Osteoblast (primary cell): ENCODE measurements around the gene CAVIN1. TPM values are rescaled to one million over a fixed set of nuclear protein-coding genes. Genes with fewer than 3 reads are reported as not detected.
"Not testable (repeated sequence)": the region's sequence is repeated elsewhere in the genome, so short reads cannot be mapped to it uniquely, and the experiment has no call there.

Source experiments
- DNase-seq: peaks from one replicate; pipeline ENCODE4 v3.0.0; 2011; ENCODE audit warnings: low spot score, mixed read lengths; ENCODE audit not compliant: insufficient read length; ENCODE audit errors: missing footprints
- H2AFZ ChIP-seq: 2 replicates; pipeline ENCODE4 v1.6.0; 2011; ENCODE audit warnings: mild to moderate bottlenecking, low read length
- H3K27ac ChIP-seq: 2 replicates; pipeline ENCODE4 v1.5.1; 2011; ENCODE audit warnings: mild to moderate bottlenecking, low read depth, low read length, moderate library complexity
- H3K27me3 ChIP-seq: 2 replicates; pipeline ENCODE4 v1.6.0; 2012; ENCODE audit warnings: mild to moderate bottlenecking, control low read depth, inconsistent platforms, low read length, moderate library complexity; ENCODE audit not compliant: insufficient read depth
- H3K36me3 ChIP-seq: 2 replicates; pipeline ENCODE4 v1.5.1; 2011; ENCODE audit warnings: mild to moderate bottlenecking, low read length, control low read depth, moderate library complexity; ENCODE audit not compliant: insufficient read depth
- H3K4me1 ChIP-seq: 2 replicates; pipeline ENCODE4 v1.5.1; 2011; ENCODE audit warnings: mild to moderate bottlenecking, low read length, control low read depth, moderate library complexity; ENCODE audit not compliant: insufficient read depth
- H3K4me2 ChIP-seq: 2 replicates; pipeline ENCODE4 v1.6.0; 2011; ENCODE audit warnings: mild to moderate bottlenecking, low read length; ENCODE audit not compliant: insufficient read depth
- H3K4me3 ChIP-seq: fragments of 200-600 bp; sonication (generic); 3 replicates; pipeline ENCODE4 v1.5.1; 2012; ENCODE audit warnings: mild to moderate bottlenecking, low read length, inconsistent platforms; ENCODE audit not compliant: insufficient read depth
- H3K79me2 ChIP-seq: 2 replicates; pipeline ENCODE4 v1.6.0; 2012; ENCODE audit warnings: mild to moderate bottlenecking, low read length, control low read depth, inconsistent platforms; ENCODE audit not compliant: insufficient read depth
- H3K9me3 ChIP-seq: 2 replicates; pipeline ENCODE4 v1.5.1; 2011; ENCODE audit warnings: low read depth, low read length, control low read depth
- H4K20me1 ChIP-seq: 2 replicates; pipeline ENCODE4 v1.6.0; 2012; ENCODE audit warnings: mild to moderate bottlenecking, low read length, control low read depth; ENCODE audit not compliant: insufficient read depth
- total RNA-seq: library from RNA; depleted of rRNA; stranded (reverse); fragments of >200 nt; gene quantifications from 2 replicates; pipeline ENCODE4 v1.2.3, GENCODE V29; 2012
- TF ChIP-seq, protein P1 (sequence below): IDR thresholded peaks from 2 replicates; pipeline ENCODE4 v1.5.1; 2011; ENCODE audit warnings: mild to moderate bottlenecking, low read depth, low read length, moderate library complexity; ENCODE audit errors: extremely low read depth

Gene CAVIN1
- total RNA-seq, 1 donor, result 988 TPM

GRCh38 chr17:42399948-42400843, 22.9 kb downstream of the CAVIN1 start:
- Histone ChIP-seq H3K79me2 (peaks cover 35% of the 10 kb centered on the region), H2AFZ (no peak overlapping the region), H3K27ac (peak overlapping the region; percentile 33), H3K4me2 (no peak overlapping the region), H4K20me1 (peaks cover 53% of the 10 kb centered on the region), H3K4me3 (no peak overlapping the region), H3K9me3 (no peaks in the 10 kb centered on the region), H3K36me3 (peaks cover 34% of the 10 kb centered on the region), H3K4me1 (peaks cover 15% of the 10 kb centered on the region), H3K27me3 (no peaks in the 10 kb centered on the region)
- peak; percentile 65 for DNase-seq
- TF ChIP-seq, protein P1, sequence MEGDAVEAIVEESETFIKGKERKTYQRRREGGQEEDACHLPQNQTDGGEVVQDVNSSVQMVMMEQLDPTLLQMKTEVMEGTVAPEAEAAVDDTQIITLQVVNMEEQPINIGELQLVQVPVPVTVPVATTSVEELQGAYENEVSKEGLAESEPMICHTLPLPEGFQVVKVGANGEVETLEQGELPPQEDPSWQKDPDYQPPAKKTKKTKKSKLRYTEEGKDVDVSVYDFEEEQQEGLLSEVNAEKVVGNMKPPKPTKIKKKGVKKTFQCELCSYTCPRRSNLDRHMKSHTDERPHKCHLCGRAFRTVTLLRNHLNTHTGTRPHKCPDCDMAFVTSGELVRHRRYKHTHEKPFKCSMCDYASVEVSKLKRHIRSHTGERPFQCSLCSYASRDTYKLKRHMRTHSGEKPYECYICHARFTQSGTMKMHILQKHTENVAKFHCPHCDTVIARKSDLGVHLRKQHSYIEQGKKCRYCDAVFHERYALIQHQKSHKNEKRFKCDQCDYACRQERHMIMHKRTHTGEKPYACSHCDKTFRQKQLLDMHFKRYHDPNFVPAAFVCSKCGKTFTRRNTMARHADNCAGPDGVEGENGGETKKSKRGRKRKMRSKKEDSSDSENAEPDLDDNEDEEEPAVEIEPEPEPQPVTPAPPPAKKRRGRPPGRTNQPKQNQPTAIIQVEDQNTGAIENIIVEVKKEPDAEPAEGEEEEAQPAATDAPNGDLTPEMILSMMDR, result no peak

DNA sequence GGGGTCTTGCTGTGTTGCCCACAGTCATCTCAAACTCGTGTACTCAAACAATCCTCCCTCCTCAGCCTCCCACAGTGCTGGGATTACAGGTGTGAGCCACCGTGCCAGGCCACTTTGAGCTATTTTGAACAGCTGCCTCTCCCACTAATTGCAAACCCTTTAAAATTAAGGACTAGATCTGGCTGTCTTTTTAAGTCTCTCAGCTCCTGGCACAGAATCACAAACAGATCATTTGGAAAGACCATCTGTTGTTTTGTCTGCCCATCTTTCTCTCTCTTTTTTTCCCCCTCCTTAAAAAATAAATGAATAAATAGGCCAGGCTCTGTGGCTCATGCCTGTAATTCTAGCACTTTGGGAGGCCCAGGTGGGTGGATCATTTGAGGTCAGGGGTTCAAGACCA, 23.9 kb downstream of the CAVIN1 start:
- Histone ChIP-seq H2AFZ (no peak overlapping the region), H3K4me1 (peaks cover 15% of the 10 kb centered on the region), H3K4me3 (no peak overlapping the region), H3K27me3 (no peaks in the 10 kb centered on the region), H3K27ac (peak overlapping the region; percentile 32), H3K9me3 (no peaks in the 10 kb centered on the region), H4K20me1 (peaks cover 43% of the 10 kb centered on the region), H3K79me2 (peaks cover 24% of the 10 kb centered on the region), H3K36me3 (peaks cover 23% of the 10 kb centered on the region), H3K4me2 (no peak overlapping the region)
- TF ChIP-seq, protein P1, result no peak
- DNase-seq, result no peak

GRCh38 chr17:42395601-42396000, 27.5 kb downstream of the CAVIN1 start:
- not testable (repeated sequence) for H3K36me3 ChIP-seq, H3K27ac ChIP-seq, H3K27me3 ChIP-seq, H3K4me3 ChIP-seq, H3K4me2 ChIP-seq, H3K79me2 ChIP-seq, DNase-seq, H3K9me3 ChIP-seq, H2AFZ ChIP-seq
- peaks cover 13% of the 10 kb centered on the region for H3K4me1 ChIP-seq
- peaks cover 18% of the 10 kb centered on the region for H4K20me1 ChIP-seq

DNA sequence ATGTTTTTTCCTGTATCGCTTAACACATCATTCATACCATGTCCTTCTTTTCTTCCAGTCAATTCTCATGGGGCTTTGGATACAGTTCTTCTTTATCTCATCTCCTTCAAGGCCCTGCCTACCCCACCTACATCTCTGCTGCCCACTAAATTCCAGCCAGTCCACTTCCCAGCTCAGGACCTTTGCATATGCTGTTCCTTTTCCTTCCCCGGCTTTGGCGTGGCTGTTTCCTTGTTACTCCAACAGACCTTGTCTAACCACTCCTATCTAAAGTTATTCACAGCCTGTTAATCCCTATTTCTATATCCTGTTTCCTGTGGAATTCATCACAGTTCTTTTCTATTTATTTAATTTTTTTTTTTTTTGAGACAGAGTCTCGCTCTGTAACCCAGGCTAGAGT, 28.2 kb downstream of the CAVIN1 start:
- H3K79me2 ChIP-seq, result peaks cover 2% of the 10 kb centered on the region
- no peaks in the 10 kb centered on the region for H3K36me3 ChIP-seq
- DNase-seq, result no peak
- no peak overlapping the region for H3K4me2 ChIP-seq
- H4K20me1 ChIP-seq, result peaks cover 12% of the 10 kb centered on the region
- H2AFZ ChIP-seq, result no peak overlapping the region
- H3K9me3 ChIP-seq, result no peaks in the 10 kb centered on the region
- H3K27ac ChIP-seq, result no peak overlapping the region
- H3K4me1 ChIP-seq, result peaks cover 11% of the 10 kb centered on the region
- H3K27me3 ChIP-seq, result no peaks in the 10 kb centered on the region
- TF ChIP-seq, protein P1, result no peak
- no peak overlapping the region for H3K4me3 ChIP-seq
